Jurkat, Clone E6-1 (cell line): ENCODE measurements around the gene RAB13.

Experiments used
- DNase-seq: peaks from one replicate; pipeline ENCODE4 v3.0.0-alpha.2; 2011; ENCODE audit warnings: low read depth, low spot score
- H3K4me3 ChIP-seq: 2 replicates; pipeline ENCODE4 v1.5.1; 2011; ENCODE audit warnings: mild to moderate bottlenecking, low read length, control low read depth, moderate library complexity

RAB13 gene

GRCh38 chr1:153959454-153959853, 26.7 kb downstream of the RAB13 start:
- DNase-seq, result no peak
- H3K4me3 ChIP-seq, result no peak overlapping the region

- H3K4me3 ChIP-seq, result peak overlapping the region; percentile 95
- DNase-seq, result no peak
Measured at GRCh38 chr1:153958961-153959260, 27.2 kb downstream of the RAB13 start.

- H3K4me3 ChIP-seq, result peak within 1 kb of the TSS; percentile 95
- DNase-seq, result peak; percentile 97
Measured at GRCh38 chr1:153958111-153958960, 27.8 kb downstream of the RAB13 start, which contains the start of gene CRTC2. Gene CRTC2, minus strand, starts transcription at chr1:153958612. Its CDS starts 115 bp downstream, at chr1:153958497.

GRCh38 chr1:153957744-153958110, 28.4 kb downstream of the RAB13 start:
- DNase-seq, result no peak
- H3K4me3 ChIP-seq, result peak overlapping the region; percentile 95

GRCh38 chr1:153956997-153957715, 29.0 kb downstream of the RAB13 start:
- no peak for DNase-seq
- H3K4me3 ChIP-seq, result peak overlapping the region; percentile 95

GRCh38 chr1:153954826-153955225, 31.3 kb downstream of the RAB13 start:
- DNase-seq, result no peak
- H3K4me3 ChIP-seq, result no peak overlapping the region

- DNase-seq, result no peak
- H3K4me3 ChIP-seq, result no peak overlapping the region
Measured at GRCh38 chr1:153953859-153954365, 32.2 kb downstream of the RAB13 start.

- no peak for DNase-seq
- no peak overlapping the region for H3K4me3 ChIP-seq
Measured at GRCh38 chr1:153951801-153952200, 34.3 kb downstream of the RAB13 start.

- no peak for DNase-seq
- no peak overlapping the region for H3K4me3 ChIP-seq
Measured at GRCh38 chr1:153951183-153951582, 35.0 kb downstream of the RAB13 start.

GRCh38 chr1:153946622-153947241, 39.4 kb downstream of the RAB13 start, which contains the start of gene DENND4B:
Gene DENND4B, minus strand, starts transcription at chr1:153946718. Its CDS starts 2,344 bp downstream, at chr1:153944374.
- H3K4me3 ChIP-seq, result peak within 1 kb of the TSS; percentile 65
- no peak for DNase-seq

GRCh38 chr1:153945795-153946621, 40.1 kb downstream of the RAB13 start:
- DNase-seq, result no peak
- peak overlapping the region; percentile 65 for H3K4me3 ChIP-seq

- peak; percentile 80 for DNase-seq
- H3K4me3 ChIP-seq, result peak overlapping the region; percentile 65
Measured at GRCh38 chr1:153945131-153945794, 40.9 kb downstream of the RAB13 start.

GRCh38 chr1:153944827-153945117, 41.4 kb downstream of the RAB13 start:
- peak overlapping the region; percentile 65 for H3K4me3 ChIP-seq
- DNase-seq, result no peak

GRCh38 chr1:153944005-153944826, 41.9 kb downstream of the RAB13 start:
- H3K4me3 ChIP-seq, result peak overlapping the region; percentile 65
- no peak for DNase-seq

GRCh38 chr1:153942766-153943549, 43.2 kb downstream of the RAB13 start:
- H3K4me3 ChIP-seq, result no peak overlapping the region
- no peak for DNase-seq

- DNase-seq, result no peak
- no peak overlapping the region for H3K4me3 ChIP-seq
Measured at GRCh38 chr1:153941826-153942725, 44.1 kb downstream of the RAB13 start.
